OCI-LY3 (cell line): Measurements from ENCODE around the gene PPP2R3C.
A peak's percentile ranks its signal among the peaks of the same experiment; 100 is the strongest.

Experiments used
- H2AFZ ChIP-seq: fragments of 200-600, 300-600 bp; shearing (Covaris generic); 2 replicates; pipeline ENCODE4 v1.6.0; 2014; ENCODE audit warnings: antibody characterized with exemption, low read depth, low read length
- H3K27ac ChIP-seq: fragments of 200-600, 300-600 bp; sonication (generic); 2 replicates; pipeline ENCODE4 v1.5.1; 2014; ENCODE audit warnings: mild to moderate bottlenecking, low read length, moderate library complexity, mixed read lengths
- H3K27me3 ChIP-seq: fragments of 200-600, 300-600 bp; sonication (generic); 2 replicates; pipeline ENCODE4 v1.6.1; 2014; ENCODE audit warnings: low read depth, low read length, mixed read lengths
- H3K36me3 ChIP-seq: fragments of 200-600, 300-600 bp; sonication (generic); replicated peaks from 2 replicates; pipeline ENCODE3; 2014; ENCODE audit warnings: low read depth, low read length, mixed read lengths
- H3K4me1 ChIP-seq: fragments of 300-600, 200-600 bp; sonication (generic); 2 replicates; pipeline ENCODE4 v1.6.1; 2014; ENCODE audit warnings: low read length, mixed read lengths
- H3K4me2 ChIP-seq: fragments of 200-600, 300-600 bp; sonication (generic); 2 replicates; pipeline ENCODE4 v1.6.1; 2014; ENCODE audit warnings: low read length, mixed read lengths
- H3K4me3 ChIP-seq: fragments of 300-600, 200-600 bp; sonication (generic); 2 replicates; pipeline ENCODE4 v1.5.1; 2014; ENCODE audit warnings: antibody characterized with exemption, mild to moderate bottlenecking, low read length, moderate library complexity
- H3K79me2 ChIP-seq: fragments of 300-600, 200-600 bp; shearing (Covaris generic); 2 replicates; pipeline ENCODE4 v1.6.1; 2014; ENCODE audit warnings: mild to moderate bottlenecking, low read length, mixed read lengths
- H3K9ac ChIP-seq: fragments of 300-600, 200-600 bp; shearing (Covaris generic); 2 replicates; pipeline ENCODE4 v1.6.0; 2014; ENCODE audit warnings: mild to moderate bottlenecking, low read length, moderate library complexity
- H3K9me3 ChIP-seq: fragments of 200-600, 300-600 bp; shearing (Covaris generic); 2 replicates; pipeline ENCODE4 v1.6.1; 2014; ENCODE audit warnings: low read length, mixed read lengths; ENCODE audit not compliant: insufficient read depth
- H4K20me1 ChIP-seq: fragments of 200-600, 300-600 bp; sonication (generic); 2 replicates; pipeline ENCODE4 v1.6.1; 2016; ENCODE audit warnings: low read length, mixed read lengths; ENCODE audit not compliant: insufficient read depth
- EZH2phosphoT487 ChIP-seq: fragments of 200-600 bp; shearing (Covaris generic); IDR thresholded peaks from 2 replicates; pipeline ENCODE4 v1.6.1; 2018; ENCODE audit warnings: antibody characterized with exemption, mixed run types, low read depth
- TF ChIP-seq, protein P1 (sequence below): fragments of 200-600, 300-600 bp; sonication (generic); IDR thresholded peaks from 2 replicates; pipeline ENCODE4 v1.5.1; 2014; ENCODE audit warnings: antibody characterized with exemption, low read length, low read depth

The PPP2R3C gene

GRCh38 chr14:35123388-35123703 is 1.6 kb upstream of the PPP2R3C start:
- peak overlapping the region; percentile 87 for H3K27ac ChIP-seq
- no peak for TF ChIP-seq EZH2phosphoT487
- TF ChIP-seq, protein P1, sequence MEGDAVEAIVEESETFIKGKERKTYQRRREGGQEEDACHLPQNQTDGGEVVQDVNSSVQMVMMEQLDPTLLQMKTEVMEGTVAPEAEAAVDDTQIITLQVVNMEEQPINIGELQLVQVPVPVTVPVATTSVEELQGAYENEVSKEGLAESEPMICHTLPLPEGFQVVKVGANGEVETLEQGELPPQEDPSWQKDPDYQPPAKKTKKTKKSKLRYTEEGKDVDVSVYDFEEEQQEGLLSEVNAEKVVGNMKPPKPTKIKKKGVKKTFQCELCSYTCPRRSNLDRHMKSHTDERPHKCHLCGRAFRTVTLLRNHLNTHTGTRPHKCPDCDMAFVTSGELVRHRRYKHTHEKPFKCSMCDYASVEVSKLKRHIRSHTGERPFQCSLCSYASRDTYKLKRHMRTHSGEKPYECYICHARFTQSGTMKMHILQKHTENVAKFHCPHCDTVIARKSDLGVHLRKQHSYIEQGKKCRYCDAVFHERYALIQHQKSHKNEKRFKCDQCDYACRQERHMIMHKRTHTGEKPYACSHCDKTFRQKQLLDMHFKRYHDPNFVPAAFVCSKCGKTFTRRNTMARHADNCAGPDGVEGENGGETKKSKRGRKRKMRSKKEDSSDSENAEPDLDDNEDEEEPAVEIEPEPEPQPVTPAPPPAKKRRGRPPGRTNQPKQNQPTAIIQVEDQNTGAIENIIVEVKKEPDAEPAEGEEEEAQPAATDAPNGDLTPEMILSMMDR, result no peak
- peaks cover 29% of the 10 kb centered on the region for H3K79me2 ChIP-seq
- no peaks in the 10 kb centered on the region for H3K27me3 ChIP-seq
- peak overlapping the region; percentile 92 for H3K4me3 ChIP-seq
- peaks cover 12% of the 10 kb centered on the region for H3K4me1 ChIP-seq
- peak overlapping the region; percentile 99 for H3K9ac ChIP-seq
- no peaks in the 10 kb centered on the region for H3K36me3 ChIP-seq
- H4K20me1 ChIP-seq, result no peaks in the 10 kb centered on the region
- H3K9me3 ChIP-seq, result no peaks in the 10 kb centered on the region
- H2AFZ ChIP-seq, result peak overlapping the region; percentile 98; the same call in 1 of the 2 replicates
- H3K4me2 ChIP-seq, result peak overlapping the region; percentile 98

GRCh38 chr14:35122696-35123387 is 1.1 kb upstream of the PPP2R3C start:
- peak overlapping the region; percentile 87 for H3K27ac ChIP-seq
- TF ChIP-seq EZH2phosphoT487, result no peak
- TF ChIP-seq, protein P1, result no peak
- H3K36me3 ChIP-seq, result no peaks in the 10 kb centered on the region
- H3K4me3 ChIP-seq, result peak overlapping the region; percentile 92
- H3K4me1 ChIP-seq, result peaks cover 12% of the 10 kb centered on the region
- peak overlapping the region; percentile 99 for H3K9ac ChIP-seq
- H3K27me3 ChIP-seq, result no peaks in the 10 kb centered on the region
- H3K79me2 ChIP-seq, result peaks cover 29% of the 10 kb centered on the region
- H3K9me3 ChIP-seq, result no peaks in the 10 kb centered on the region
- peak overlapping the region; percentile 98 for H2AFZ ChIP-seq
- H3K4me2 ChIP-seq, result peak overlapping the region; percentile 98
- no peaks in the 10 kb centered on the region for H4K20me1 ChIP-seq

GRCh38 chr14:35121026-35121886 is 534 bp downstream of the PPP2R3C start:
- Histone ChIP-seq H4K20me1 (no peaks in the 10 kb centered on the region), H2AFZ (peak overlapping the region; percentile 98), H3K79me2 (peaks cover 32% of the 10 kb centered on the region), H3K9me3 (no peaks in the 10 kb centered on the region), H3K9ac (peak overlapping the region; percentile 99), H3K27ac (peak overlapping the region; percentile 87), H3K4me1 (peaks cover 12% of the 10 kb centered on the region), H3K4me3 (peak overlapping the region; percentile 92), H3K4me2 (peak overlapping the region; percentile 98), H3K36me3 (no peaks in the 10 kb centered on the region), H3K27me3 (no peaks in the 10 kb centered on the region)
- no peak for TF ChIP-seq EZH2phosphoT487
- TF ChIP-seq, protein P1, result no peak

GRCh38 chr14:35117112-35117511 is 4.7 kb downstream of the PPP2R3C start:
- Histone ChIP-seq H4K20me1 (no peaks in the 10 kb centered on the region), H3K4me2 (no peak overlapping the region), H3K36me3 (peaks cover 21% of the 10 kb centered on the region), H3K9me3 (no peaks in the 10 kb centered on the region), H3K27ac (no peak overlapping the region), H3K4me1 (peaks cover 4% of the 10 kb centered on the region; the same call in 1 of the 2 replicates), H3K27me3 (no peaks in the 10 kb centered on the region), H2AFZ (no peak overlapping the region), H3K4me3 (no peak overlapping the region), H3K79me2 (peaks cover 15% of the 10 kb centered on the region), H3K9ac (no peak overlapping the region)
- TF ChIP-seq, protein P1, result no peak
- TF ChIP-seq EZH2phosphoT487, result no peak
